Memory B cell (primary cell): ENCODE data around the gene JSRP1.
A peak's percentile ranks its signal among the peaks of the same experiment; 100 is the strongest.

Source experiments
- ATAC-seq: fragments of 150-1000 bp; cut with Tn5 transposase; 2 replicates; pipeline ENCODE4 v1.10.0; 2021; ENCODE audit warnings: low read depth, mild to moderate bottlenecking, moderate library complexity
- DNase-seq, 2 donors: peaks; one replicate each; pipeline ENCODE4 v3.0.0; 2022; ENCODE audit warnings: low spot score in 2 of 2
- H3K27ac Mint-ChIP-seq: one replicate; pipeline ENCODE4 v1.8.0; 2022; ENCODE audit warnings: mild to moderate bottlenecking, moderate library complexity, mixed read lengths
- H3K27me3 Mint-ChIP-seq: one replicate; pipeline ENCODE4 v1.8.0; 2022; ENCODE audit warnings: mixed read lengths
- H3K36me3 Mint-ChIP-seq: one replicate; pipeline ENCODE4 v1.8.0; 2022; ENCODE audit warnings: mild to moderate bottlenecking, mixed read lengths
- H3K4me1 Mint-ChIP-seq: one replicate; pipeline ENCODE4 v1.8.0; 2022; ENCODE audit warnings: mixed read lengths
- H3K4me3 Mint-ChIP-seq: one replicate; pipeline ENCODE4 v1.8.0; 2022; ENCODE audit warnings: mild to moderate bottlenecking, moderate library complexity, mixed read lengths
- H3K9me3 Mint-ChIP-seq: one replicate; pipeline ENCODE4 v1.8.0; 2022; ENCODE audit warnings: mixed read lengths

The JSRP1 gene, protein sequence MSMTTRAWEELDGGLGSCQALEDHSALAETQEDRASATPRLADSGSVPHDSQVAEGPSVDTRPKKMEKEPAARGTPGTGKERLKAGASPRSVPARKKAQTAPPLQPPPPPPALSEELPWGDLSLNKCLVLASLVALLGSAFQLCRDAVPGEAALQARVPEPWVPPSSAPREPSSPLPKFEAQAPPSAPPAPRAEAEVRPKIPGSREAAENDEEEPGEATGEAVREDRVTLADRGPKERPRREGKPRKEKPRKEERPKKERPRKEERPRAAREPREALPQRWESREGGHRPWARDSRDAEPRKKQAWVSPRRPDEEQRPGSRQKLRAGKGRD

DNA sequence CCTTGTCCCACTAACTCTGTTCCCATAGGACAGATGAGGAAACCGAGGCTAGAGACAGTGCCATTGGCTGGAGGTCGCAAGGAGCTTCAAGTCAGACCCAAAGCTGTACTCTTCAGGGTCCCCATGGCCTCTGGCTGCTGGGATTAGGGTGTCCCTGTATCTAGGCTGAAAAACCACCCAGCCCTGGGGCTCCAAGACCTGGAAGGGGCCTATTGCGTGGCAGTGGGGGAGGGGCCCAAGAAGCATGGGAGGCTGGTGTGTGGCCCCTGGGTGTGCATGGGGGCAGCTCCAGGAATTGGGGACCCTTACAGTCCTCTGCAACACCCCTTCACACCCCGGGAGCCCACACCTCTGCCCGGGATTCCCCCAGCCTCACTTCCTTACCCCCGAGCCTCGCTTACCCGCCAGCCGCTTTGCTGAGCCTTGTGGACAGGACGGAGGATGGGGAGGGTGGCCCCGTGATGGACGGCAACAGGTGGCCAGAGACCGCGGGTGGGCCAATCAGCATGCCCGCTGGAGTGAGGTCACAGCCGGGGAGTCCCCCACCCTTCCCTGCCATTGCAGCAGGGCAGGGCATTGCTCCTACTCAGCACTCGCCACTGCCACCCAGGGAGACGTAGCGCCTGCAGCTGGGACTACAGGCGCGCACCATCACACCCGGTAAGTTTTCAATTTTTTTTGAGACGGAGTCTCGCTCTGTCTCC lies at the start of gene JSRP1:
JSRP1 (minus strand) TSS at position 436 of the 704 bp plus-strand sequence. CDS start 1,103 bp downstream, outside the sequence.
- peak within 1 kb of the TSS; percentile 95 for H3K27ac Mint-ChIP-seq
- DNase-seq (peak; percentile 45 to 54), ATAC-seq (peak; percentile 43)
- peak within 1 kb of the TSS; percentile 54 for H3K4me3 Mint-ChIP-seq
- H3K36me3 Mint-ChIP-seq: no peaks in the 10 kb centered on the region
- H3K9me3 Mint-ChIP-seq: peaks cover 2% of the 10 kb centered on the region
- peaks cover 33% of the 10 kb centered on the region for H3K4me1 Mint-ChIP-seq
- H3K27me3 Mint-ChIP-seq: no peaks in the 10 kb centered on the region

- Mint-ChIP-seq H3K27ac (no peak overlapping the region), H3K4me1 (peaks cover 30% of the 10 kb centered on the region), H3K9me3 (no peaks in the 10 kb centered on the region), H3K27me3 (peaks cover 11% of the 10 kb centered on the region), H3K36me3 (peaks cover 1% of the 10 kb centered on the region), H3K4me3 (no peak overlapping the region)
- DNase-seq (no peak), ATAC-seq (no peak)
These were observed 49.4 kb upstream of the JSRP1 start for GRCh38 chr19:2305452-2306280.

- H3K27me3 Mint-ChIP-seq: peaks cover 3% of the 10 kb centered on the region
- DNase-seq (no peak), ATAC-seq (peak; percentile 19)
- peak overlapping the region; percentile 84 for H3K27ac Mint-ChIP-seq
- H3K36me3 Mint-ChIP-seq: peaks cover 1% of the 10 kb centered on the region
- H3K4me3 Mint-ChIP-seq: peak overlapping the region; percentile 87
- peaks cover 30% of the 10 kb centered on the region for H3K4me1 Mint-ChIP-seq
- H3K9me3 Mint-ChIP-seq: no peaks in the 10 kb centered on the region
These were observed 47.1 kb upstream of the JSRP1 start for GRCh38 chr19:2303211-2303798.

DNA sequence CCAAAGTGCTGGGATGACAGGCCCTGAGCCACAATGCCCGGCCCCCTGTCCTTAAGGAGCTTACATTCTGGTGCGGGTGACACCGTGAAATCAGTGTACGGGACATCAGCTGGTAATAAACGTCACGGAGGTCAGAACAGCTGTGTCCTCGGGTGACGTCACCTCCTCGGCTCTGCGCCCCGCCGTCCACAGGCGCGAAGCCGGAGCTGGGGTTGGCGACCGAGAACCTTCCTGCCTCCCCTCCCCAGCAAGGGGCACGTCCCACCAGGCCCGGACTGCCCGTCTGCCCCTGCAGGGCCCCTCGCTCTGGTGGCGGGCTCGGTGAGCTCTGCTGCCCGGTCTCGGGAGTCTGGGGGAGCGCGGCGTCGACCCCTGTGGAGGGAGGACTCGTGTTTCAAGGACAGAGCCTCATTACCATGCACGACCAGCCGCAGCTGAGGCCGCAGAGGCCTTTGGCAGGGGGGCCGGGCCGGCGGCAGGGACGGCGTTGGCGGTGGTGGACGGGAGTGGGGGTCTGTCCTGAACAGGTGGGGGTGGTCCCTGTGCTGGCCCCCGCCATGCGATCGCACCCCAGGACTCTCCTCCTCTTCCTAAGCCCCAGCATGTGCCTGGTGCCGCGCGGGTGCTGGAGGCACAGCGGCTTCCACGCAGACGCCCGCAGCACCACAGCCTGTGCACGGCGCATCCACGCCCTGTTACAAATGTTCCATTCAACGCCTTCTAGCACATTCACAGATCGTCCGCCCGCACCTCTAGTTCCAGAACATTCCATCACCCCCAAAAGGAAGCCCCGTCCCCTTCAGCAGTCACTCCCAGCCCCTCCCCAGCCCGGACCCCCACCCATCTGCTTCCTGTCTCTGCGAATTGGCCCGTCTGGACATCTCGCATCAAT lies 46.3 kb upstream of the JSRP1 start:
- H3K27ac Mint-ChIP-seq: peak overlapping the region; percentile 84
- H3K36me3 Mint-ChIP-seq: peaks cover 1% of the 10 kb centered on the region
- H3K9me3 Mint-ChIP-seq: no peaks in the 10 kb centered on the region
- DNase-seq (peak in 1 of 2 donors; percentile 69), ATAC-seq (peak; percentile 67)
- H3K4me3 Mint-ChIP-seq: peak overlapping the region; percentile 87
- H3K27me3 Mint-ChIP-seq: peaks cover 3% of the 10 kb centered on the region
- peaks cover 28% of the 10 kb centered on the region for H3K4me1 Mint-ChIP-seq

DNA sequence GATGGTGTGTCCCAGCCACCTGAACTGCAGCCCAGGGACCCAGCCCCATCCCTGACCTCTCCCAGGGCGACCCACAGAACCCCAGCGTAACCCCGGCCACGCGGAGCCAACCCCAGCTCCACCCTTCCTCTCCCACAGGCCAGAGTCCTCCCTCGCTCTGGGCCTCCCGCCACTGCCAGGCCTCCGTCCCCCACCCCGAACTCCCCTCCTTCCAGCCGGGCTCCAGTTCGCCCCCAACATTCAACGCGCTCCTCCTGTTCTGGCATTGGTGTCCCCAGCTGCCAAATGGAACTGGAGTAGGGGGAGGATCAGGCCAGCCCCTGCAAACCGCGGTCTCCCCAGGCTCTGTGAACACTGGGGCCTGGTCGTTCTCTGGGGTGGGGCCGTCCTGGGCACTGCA lies 44.3 kb upstream of the JSRP1 start:
- Mint-ChIP-seq H3K9me3 (no peaks in the 10 kb centered on the region), H3K36me3 (peaks cover 1% of the 10 kb centered on the region), H3K4me3 (no peak overlapping the region), H3K27me3 (no peaks in the 10 kb centered on the region), H3K4me1 (peaks cover 23% of the 10 kb centered on the region), H3K27ac (peak overlapping the region; percentile 85)
- ATAC-seq (no peak), DNase-seq (no peak)

GRCh38 chr19:2296141-2296540 lies 39.9 kb upstream of the JSRP1 start:
- Mint-ChIP-seq H3K4me3 (no peak overlapping the region), H3K36me3 (peaks cover 16% of the 10 kb centered on the region), H3K27me3 (no peaks in the 10 kb centered on the region), H3K4me1 (peaks cover 24% of the 10 kb centered on the region), H3K27ac (no peak overlapping the region), H3K9me3 (no peaks in the 10 kb centered on the region)
- ATAC-seq (no peak), DNase-seq (no peak)

DNA sequence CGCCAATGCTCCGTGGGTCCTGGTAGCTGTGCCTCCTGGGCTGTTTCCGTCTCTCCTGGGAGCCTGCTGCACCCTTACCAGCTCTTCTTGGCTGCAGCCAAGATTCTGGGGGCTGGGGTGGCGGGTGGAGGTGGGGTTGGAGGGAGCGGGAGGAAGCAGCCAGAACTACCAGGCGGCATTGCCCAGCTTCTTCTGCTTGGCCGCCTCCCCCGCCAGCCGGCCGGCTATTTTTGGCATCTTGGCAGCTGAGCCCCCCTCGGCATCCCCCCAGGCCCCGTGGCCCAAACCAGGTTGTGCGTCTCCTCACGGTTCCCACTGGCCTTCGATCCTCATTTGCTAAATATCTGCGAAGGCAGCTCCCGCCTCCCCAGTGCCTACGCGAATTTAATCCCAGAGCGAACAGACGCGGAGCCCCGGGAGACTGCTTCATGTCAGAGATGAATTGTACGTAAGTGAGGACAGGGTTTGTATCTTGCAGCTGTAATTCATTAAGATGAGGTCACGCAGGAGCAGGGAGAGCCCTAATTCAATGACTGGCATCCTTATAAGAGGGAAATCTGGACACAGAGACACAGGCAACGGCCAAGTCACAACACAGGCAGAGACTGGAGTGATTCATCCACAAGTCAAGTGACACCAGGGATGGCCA lies 38.6 kb upstream of the JSRP1 start:
- Mint-ChIP-seq H3K4me3 (no peak overlapping the region), H3K4me1 (peaks cover 19% of the 10 kb centered on the region), H3K9me3 (no peaks in the 10 kb centered on the region), H3K36me3 (peaks cover 16% of the 10 kb centered on the region), H3K27ac (peak overlapping the region; percentile 73), H3K27me3 (no peaks in the 10 kb centered on the region)
- ATAC-seq (no peak), DNase-seq (no peak)

DNA sequence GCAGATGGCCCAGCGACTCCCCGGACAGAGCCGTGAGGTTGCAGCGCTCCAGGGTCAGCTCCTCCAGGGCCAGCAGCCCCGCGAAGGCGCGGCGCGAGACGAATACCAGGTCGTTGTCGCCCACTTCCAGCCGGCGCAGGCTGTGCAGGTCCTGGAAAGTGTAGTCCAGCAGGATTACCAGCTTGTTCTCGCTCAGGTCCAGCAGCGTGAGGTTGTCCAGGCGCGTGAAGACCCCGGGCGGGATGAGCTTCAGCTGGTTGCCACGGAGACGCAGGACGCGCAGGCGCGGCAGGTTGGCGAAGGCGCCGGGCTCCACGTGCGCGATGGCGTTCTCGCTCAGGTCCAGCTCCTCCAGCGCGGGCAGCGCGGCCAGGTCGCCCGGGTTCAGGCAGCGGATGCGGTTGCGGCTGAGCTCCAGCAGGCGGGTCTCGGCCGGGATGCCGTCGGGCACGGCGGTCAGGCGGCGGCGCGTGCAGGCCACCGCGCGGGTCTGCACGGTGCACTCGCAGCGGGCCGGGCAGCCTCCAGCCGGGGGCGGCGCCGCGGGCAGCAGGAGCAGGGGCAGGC lies 35.1 kb upstream of the JSRP1 start:
- Mint-ChIP-seq H3K9me3 (no peaks in the 10 kb centered on the region), H3K36me3 (peaks cover 16% of the 10 kb centered on the region), H3K4me3 (peak overlapping the region; percentile 86), H3K27ac (peak overlapping the region; percentile 78), H3K27me3 (no peaks in the 10 kb centered on the region), H3K4me1 (peaks cover 33% of the 10 kb centered on the region)
- ATAC-seq (no peak), DNase-seq (no peak)

DNA sequence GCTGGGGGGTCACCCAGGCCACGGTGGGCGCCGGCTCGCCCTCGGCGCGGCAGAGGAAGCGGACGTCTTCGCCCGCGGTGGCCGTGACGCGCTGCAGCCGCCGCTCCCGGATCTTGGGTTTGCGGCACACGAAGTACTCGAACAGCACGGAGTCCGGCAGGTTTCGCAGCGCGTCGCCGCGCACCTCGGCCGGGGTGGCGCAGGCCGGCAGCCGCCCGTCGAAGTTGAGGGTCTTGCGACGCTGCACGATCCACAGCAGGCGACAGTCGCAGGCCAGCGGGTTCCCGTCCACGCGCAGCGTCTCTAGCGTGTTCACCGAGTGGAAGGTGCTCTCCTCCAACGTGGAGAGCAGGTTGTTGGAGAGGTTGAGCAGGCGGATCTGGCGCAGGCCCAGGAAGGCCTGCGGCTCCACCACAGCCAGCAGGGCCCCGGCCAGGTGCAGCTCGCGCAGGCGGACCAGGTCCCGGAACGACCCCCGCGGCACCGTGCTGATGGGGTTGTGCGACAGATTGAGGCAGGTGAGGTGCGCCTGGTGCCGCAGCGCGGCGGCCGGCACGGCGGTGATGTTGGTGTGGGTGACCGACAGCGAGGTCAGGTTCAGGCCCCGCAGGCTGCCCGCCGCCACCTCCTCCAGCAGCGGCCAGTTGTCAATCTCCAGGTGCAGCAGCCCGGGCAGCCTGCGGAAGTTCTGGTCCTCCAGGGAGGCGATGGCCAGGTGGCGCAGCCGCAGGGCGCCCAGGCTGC lies 34.4 kb upstream of the JSRP1 start:
- peak overlapping the region; percentile 78 for H3K27ac Mint-ChIP-seq
- H3K4me1 Mint-ChIP-seq: peaks cover 33% of the 10 kb centered on the region
- DNase-seq: no peak

GRCh38 chr19:2289714-2290435 lies 33.7 kb upstream of the JSRP1 start:
- H3K4me1 Mint-ChIP-seq: peaks cover 31% of the 10 kb centered on the region
- peaks cover 14% of the 10 kb centered on the region for H3K36me3 Mint-ChIP-seq
- no peaks in the 10 kb centered on the region for H3K27me3 Mint-ChIP-seq
- ATAC-seq (peak; percentile 75), DNase-seq (peak; percentile 66 to 73)
- peak overlapping the region; percentile 78 for H3K27ac Mint-ChIP-seq
- H3K4me3 Mint-ChIP-seq: peak overlapping the region; percentile 96
- H3K9me3 Mint-ChIP-seq: no peaks in the 10 kb centered on the region

More for the DNA sequence above, 34.4 kb upstream of the JSRP1 start:
- Mint-ChIP-seq H3K27me3 (no peaks in the 10 kb centered on the region), H3K36me3 (peaks cover 16% of the 10 kb centered on the region), H3K9me3 (no peaks in the 10 kb centered on the region), H3K4me3 (peak overlapping the region; percentile 86)
- peak; percentile 14 for ATAC-seq
